ENCODE results near the gene PSMA7.
"Not testable (repeated sequence)": the region's sequence is repeated elsewhere in the genome, so short reads cannot be mapped to it uniquely, and the experiment has no call there.

The PSMA7 gene

GRCh38 chr20:62118113-62119043, 24.8 kb downstream of the PSMA7 start:
- no peak for DNase-seq

GRCh38 chr20:62117658-62118057, 25.5 kb downstream of the PSMA7 start:
- peak; percentile 42 for DNase-seq

- DNase-seq, result peak; percentile 63
Observed at GRCh38 chr20:62117362-62117646, 25.9 kb downstream of the PSMA7 start.

- DNase-seq, result no peak
Observed at GRCh38 chr20:62116558-62117361, 26.4 kb downstream of the PSMA7 start.

- not testable (repeated sequence) for DNase-seq
Observed at GRCh38 chr20:62115800-62116407, 27.3 kb downstream of the PSMA7 start.

GRCh38 chr20:62114894-62115293, 28.3 kb downstream of the PSMA7 start:
- DNase-seq, result no peak

- DNase-seq, result no peak
Observed at GRCh38 chr20:62112368-62112767, 30.8 kb downstream of the PSMA7 start.

GRCh38 chr20:62111148-62111547, 32.0 kb downstream of the PSMA7 start:
- no peak for DNase-seq

- no peak for DNase-seq
Observed at GRCh38 chr20:62105592-62105991, 37.6 kb downstream of the PSMA7 start.

GRCh38 chr20:62104791-62105345, 38.3 kb downstream of the PSMA7 start:
- no peak for DNase-seq

- DNase-seq, result no peak
Observed at GRCh38 chr20:62104234-62104789, 38.9 kb downstream of the PSMA7 start.

GRCh38 chr20:62103508-62104233, 39.5 kb downstream of the PSMA7 start:
- DNase-seq, result no peak

GRCh38 chr20:62101078-62101477, 42.1 kb downstream of the PSMA7 start:
- no peak for DNase-seq

GRCh38 chr20:62097881-62098407, 45.2 kb downstream of the PSMA7 start:
- DNase-seq, result no peak

GRCh38 chr20:62096421-62097380, 46.5 kb downstream of the PSMA7 start:
- DNase-seq, result no peak

GRCh38 chr20:62089393-62089792, 53.8 kb downstream of the PSMA7 start:
- DNase-seq, result no peak

- DNase-seq, result no peak
Observed at GRCh38 chr20:62088258-62089127, 54.7 kb downstream of the PSMA7 start.

GRCh38 chr20:62087632-62088031, 55.6 kb downstream of the PSMA7 start:
- DNase-seq, result no peak

GRCh38 chr20:62087227-62087626, 56.0 kb downstream of the PSMA7 start:
- no peak for DNase-seq

All from NCI-H1092 treated with DMSO at 0.1 percent for 48 hours (cell line).